Caco-2 (cell line): ENCODE measurements around the gene CERT1. TPM values are rescaled to one million over a fixed set of nuclear protein-coding genes. Genes with fewer than 3 reads are reported as not detected.

Experiments used
- BruUV-seq: library from RNA; stranded (reverse); fragments of 400-500 nt; replicated peaks from 2 replicates; lab custom pipeline; 2021; lab: Mats Ljungman, UMichigan
- CTCF ChIA-PET: fragments of 300-600 bp; sonication (Branson Sonifier 250); formaldehyde crosslinking; loops from one replicate; lab custom pipeline; 2022; ENCODE audit warnings: antibody characterized with exemption; lab: Charles Lee
- POLR2A ChIA-PET: fragments of 300-600 bp; sonication (Branson Sonifier 250); formaldehyde crosslinking; loops from one replicate; lab custom pipeline; 2022; ENCODE audit warnings: antibody characterized with exemption; lab: Charles Lee
- DNase-seq, 2 experiments: peaks; one replicate each; pipeline versions ENCODE4 v3.0.0 to v3.0.0-alpha.2; 2020 to 2022
- H3K27me3 ChIP-seq: replicated peaks from 2 replicates; pipeline ENCODE4 v1.6.0; 2011; ENCODE audit warnings: low read length; ENCODE audit not compliant: control insufficient read depth, insufficient read depth
- H3K36me3 ChIP-seq: 2 replicates; pipeline ENCODE4 v1.5.1; 2011; ENCODE audit warnings: low read length; ENCODE audit not compliant: control insufficient read depth, insufficient read depth
- H3K4me1 ChIP-seq: fragments of 250-450 bp; sonication (Bioruptor Pico); 2 replicates; pipeline ENCODE4 v1.5.1; 2020; ENCODE audit warnings: mild to moderate bottlenecking
- H3K4me3 ChIP-seq: 2 replicates; pipeline ENCODE4 v1.5.1; 2011; ENCODE audit warnings: low read depth, mild to moderate bottlenecking, control low read depth, low read length
- H3K9me3 ChIP-seq: fragments of 250-450 bp; sonication (Bioruptor Pico); 2 replicates; pipeline ENCODE4 v1.5.1; 2020; ENCODE audit warnings: mild to moderate bottlenecking, moderate library complexity
- H3K27ac Mint-ChIP-seq: one replicate; pipeline ENCODE4 v1.8.0; 2022; ENCODE audit warnings: mixed read lengths; ENCODE audit not compliant: unreplicated experiment
- H3K27me3 Mint-ChIP-seq: one replicate; pipeline ENCODE4 v1.8.0; 2022; ENCODE audit warnings: mixed read lengths; ENCODE audit not compliant: insufficient read depth, unreplicated experiment
- H3K36me3 Mint-ChIP-seq: one replicate; pipeline ENCODE4 v1.8.0; 2022; ENCODE audit warnings: mild to moderate bottlenecking, mixed read lengths; ENCODE audit not compliant: insufficient read depth, unreplicated experiment
- H3K4me1 Mint-ChIP-seq: one replicate; pipeline ENCODE4 v1.8.0; 2022; ENCODE audit warnings: low read depth, mixed read lengths; ENCODE audit not compliant: unreplicated experiment
- H3K4me3 Mint-ChIP-seq: one replicate; pipeline ENCODE4 v1.8.0; 2022; ENCODE audit warnings: mild to moderate bottlenecking, moderate library complexity, mixed read lengths; ENCODE audit not compliant: unreplicated experiment
- H3K9me3 Mint-ChIP-seq: one replicate; pipeline ENCODE4 v1.8.0; 2022; ENCODE audit warnings: mixed read lengths; ENCODE audit not compliant: unreplicated experiment
- intact Hi-C: fragments of 100-400 bp; cut with micrococcal nuclease; formaldehyde crosslinking; loops from one replicate; pipeline ENCODE4 v1.10.0; 2022; ENCODE audit not compliant: unreplicated experiment
- total RNA-seq: library from RNA; stranded (reverse); gene quantifications from 2 replicates; pipeline ENCODE4 v1.2.3, GENCODE V29; 2022
- TF ChIP-seq, protein P1 (sequence below), 2 experiments: fragments of 200-600 bp in 1 of 2; IDR thresholded peaks; 1 replicate in 1 of 2; 2 replicates in 1 of 2; pipeline versions ENCODE4 v1.5.1 to v1.8.0; 2011 to 2022; ENCODE audit warnings: antibody characterized with exemption in 1 of 2, control low read depth in 1 of 2, inconsistent platforms in 1 of 2, low read depth in 1 of 2, low read length in 1 of 2, mild to moderate bottlenecking in 1 of 2, moderate library complexity in 1 of 2; ENCODE audit not compliant: insufficient read depth in 1 of 2, severe bottlenecking in 1 of 2, unreplicated experiment in 1 of 2

Gene CERT1
- total RNA-seq, 1 experiment from 2014 or later: 44.3 TPM

GRCh38 chr5:75457691-75458090, 53.7 kb downstream of the CERT1 start:
- no TSS peak for BruUV-seq
- Histone ChIP-seq H3K4me1 (peaks cover 17% of the 10 kb centered on the region), H3K36me3 (no peaks in the 10 kb centered on the region), H3K27me3 (no peaks in the 10 kb centered on the region), H3K9me3 (no peaks in the 10 kb centered on the region), H3K4me3 (no peak overlapping the region)
- Mint-ChIP-seq H3K4me1 (peaks cover 18% of the 10 kb centered on the region), H3K9me3 (peaks cover 8% of the 10 kb centered on the region), H3K27me3 (no peaks in the 10 kb centered on the region), H3K4me3 (peak overlapping the region; percentile 63), H3K27ac (peak overlapping the region; percentile 88), H3K36me3 (peaks cover 20% of the 10 kb centered on the region)
- intact Hi-C loops: no loop called here
- POLR2A ChIA-PET: interaction anchor here (1.1 kb wide), 1 partner anchor 121 kb away, joined by 3 read pairs; the partner anchor contains the start of gene HMGCR
- DNase-seq: peak; percentile 86 to 87
- TF ChIP-seq, protein P1, sequence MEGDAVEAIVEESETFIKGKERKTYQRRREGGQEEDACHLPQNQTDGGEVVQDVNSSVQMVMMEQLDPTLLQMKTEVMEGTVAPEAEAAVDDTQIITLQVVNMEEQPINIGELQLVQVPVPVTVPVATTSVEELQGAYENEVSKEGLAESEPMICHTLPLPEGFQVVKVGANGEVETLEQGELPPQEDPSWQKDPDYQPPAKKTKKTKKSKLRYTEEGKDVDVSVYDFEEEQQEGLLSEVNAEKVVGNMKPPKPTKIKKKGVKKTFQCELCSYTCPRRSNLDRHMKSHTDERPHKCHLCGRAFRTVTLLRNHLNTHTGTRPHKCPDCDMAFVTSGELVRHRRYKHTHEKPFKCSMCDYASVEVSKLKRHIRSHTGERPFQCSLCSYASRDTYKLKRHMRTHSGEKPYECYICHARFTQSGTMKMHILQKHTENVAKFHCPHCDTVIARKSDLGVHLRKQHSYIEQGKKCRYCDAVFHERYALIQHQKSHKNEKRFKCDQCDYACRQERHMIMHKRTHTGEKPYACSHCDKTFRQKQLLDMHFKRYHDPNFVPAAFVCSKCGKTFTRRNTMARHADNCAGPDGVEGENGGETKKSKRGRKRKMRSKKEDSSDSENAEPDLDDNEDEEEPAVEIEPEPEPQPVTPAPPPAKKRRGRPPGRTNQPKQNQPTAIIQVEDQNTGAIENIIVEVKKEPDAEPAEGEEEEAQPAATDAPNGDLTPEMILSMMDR (IDR thresholded peaks at IDR 0.05; ENCODE audit: insufficient read depth in 1 of 2, low read depth in 1 of 2, low read length in 1 of 2, severe bottlenecking in 1 of 2, unreplicated experiment in 1 of 2): no peak
- CTCF ChIA-PET: no interaction called here

DNA sequence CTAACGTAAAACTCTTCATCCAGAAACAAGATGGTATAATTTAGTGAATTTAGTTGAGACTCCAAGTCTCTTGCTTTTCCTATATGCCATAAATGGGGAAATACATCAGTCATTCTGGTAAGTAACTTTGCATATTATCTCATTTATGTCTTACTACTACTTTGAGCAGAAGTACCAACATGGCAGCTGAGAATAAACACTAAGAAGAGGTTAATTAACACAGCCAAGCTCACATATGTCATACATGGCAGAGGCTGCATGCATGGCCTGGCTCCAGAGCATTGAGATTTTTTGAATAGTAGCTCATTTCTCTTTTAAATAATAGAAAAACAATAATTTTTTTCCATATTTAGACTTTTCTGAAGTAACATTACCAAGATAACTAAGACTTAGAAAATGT, 54.3 kb downstream of the CERT1 start:
- Histone ChIP-seq H3K36me3 (no peaks in the 10 kb centered on the region), H3K27me3 (no peaks in the 10 kb centered on the region), H3K4me1 (peaks cover 17% of the 10 kb centered on the region), H3K9me3 (no peaks in the 10 kb centered on the region), H3K4me3 (no peak overlapping the region)
- Mint-ChIP-seq H3K4me1 (peaks cover 18% of the 10 kb centered on the region), H3K27me3 (no peaks in the 10 kb centered on the region), H3K36me3 (peaks cover 16% of the 10 kb centered on the region), H3K27ac (no peak overlapping the region), H3K9me3 (peaks cover 3% of the 10 kb centered on the region), H3K4me3 (peak overlapping the region; percentile 63)
- CTCF ChIA-PET: no interaction called here
- POLR2A ChIA-PET: interaction anchor here (0.6 kb wide), 1 partner anchor 120 kb away, joined by 14 read pairs; the partner anchor contains the start of gene HMGCR
- TF ChIP-seq, protein P1 (IDR thresholded peaks at IDR 0.05; ENCODE audit: insufficient read depth in 1 of 2, low read depth in 1 of 2, low read length in 1 of 2, severe bottlenecking in 1 of 2, unreplicated experiment in 1 of 2): no peak
- DNase-seq: no peak
- intact Hi-C loops: no loop called here
- no TSS peak for BruUV-seq

DNA sequence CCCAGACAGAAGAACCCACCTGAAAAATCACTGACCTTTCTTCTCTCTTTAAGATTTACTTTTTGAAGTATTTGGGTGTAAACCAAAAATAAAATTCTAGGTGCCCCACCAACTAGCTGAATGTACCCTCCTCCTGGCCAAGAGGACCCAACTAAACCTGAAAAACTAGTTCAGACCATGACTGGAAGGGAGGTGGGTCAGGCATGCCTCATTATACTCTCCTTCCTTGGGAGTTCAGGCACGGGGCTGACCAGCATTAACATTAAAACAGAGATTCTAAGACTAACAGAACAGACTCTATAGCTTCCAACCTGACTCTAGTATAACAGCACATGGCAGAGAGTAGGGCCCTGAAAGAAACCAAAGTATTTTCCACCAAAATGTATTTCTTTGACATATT, 61.4 kb downstream of the CERT1 start:
- ChIA-PET POLR2A (no interaction called here), CTCF (no interaction called here)
- Histone ChIP-seq H3K4me3 (no peak overlapping the region), H3K4me1 (no peaks in the 10 kb centered on the region), H3K36me3 (no peaks in the 10 kb centered on the region), H3K9me3 (peaks cover 9% of the 10 kb centered on the region; the same call in 1 of the 2 replicates), H3K27me3 (no peaks in the 10 kb centered on the region)
- Mint-ChIP-seq H3K36me3 (peaks cover 10% of the 10 kb centered on the region), H3K9me3 (no peaks in the 10 kb centered on the region), H3K4me1 (peaks cover 4% of the 10 kb centered on the region), H3K4me3 (no peak overlapping the region), H3K27ac (no peak overlapping the region), H3K27me3 (no peaks in the 10 kb centered on the region)
- TF ChIP-seq, protein P1 (IDR thresholded peaks at IDR 0.05; ENCODE audit: insufficient read depth in 1 of 2, low read depth in 1 of 2, low read length in 1 of 2, severe bottlenecking in 1 of 2, unreplicated experiment in 1 of 2): no peak
- intact Hi-C loops: no loop called here
- no peak for DNase-seq
- BruUV-seq: no TSS peak
